HPDE6-E6E7 (cell line): ENCODE measurements around the gene EZH2.

Source experiments
- DNase-seq: peaks from one replicate; pipeline ENCODE4 v3.0.0; 2011; ENCODE audit warnings: missing footprints; ENCODE audit errors: extremely low spot score

EZH2 gene

DNA sequence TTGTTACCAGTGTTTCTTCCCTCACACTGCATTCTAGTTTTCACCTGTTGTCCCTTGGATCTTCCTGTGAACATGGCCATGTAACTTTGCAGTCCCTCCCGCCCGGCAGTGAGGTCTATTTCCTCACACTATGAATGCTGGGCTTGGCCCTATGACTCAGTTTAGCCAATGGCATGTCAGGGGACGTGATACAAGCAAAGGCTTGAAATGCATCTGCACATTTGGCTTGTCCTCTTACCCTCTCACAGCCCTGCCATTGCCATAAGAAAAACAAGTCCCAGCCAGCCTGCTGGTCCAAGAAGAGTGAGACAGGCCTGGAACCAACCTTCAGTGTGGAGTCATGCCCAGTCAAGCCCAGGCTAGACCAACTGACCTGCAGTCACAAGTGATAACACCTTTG, 17.1 kb upstream of the EZH2 start:
- DNase-seq, result peak; percentile 43

- DNase-seq, result no peak
Observed at GRCh38 chr7:148898845-148899484, 14.9 kb upstream of the EZH2 start.

DNA sequence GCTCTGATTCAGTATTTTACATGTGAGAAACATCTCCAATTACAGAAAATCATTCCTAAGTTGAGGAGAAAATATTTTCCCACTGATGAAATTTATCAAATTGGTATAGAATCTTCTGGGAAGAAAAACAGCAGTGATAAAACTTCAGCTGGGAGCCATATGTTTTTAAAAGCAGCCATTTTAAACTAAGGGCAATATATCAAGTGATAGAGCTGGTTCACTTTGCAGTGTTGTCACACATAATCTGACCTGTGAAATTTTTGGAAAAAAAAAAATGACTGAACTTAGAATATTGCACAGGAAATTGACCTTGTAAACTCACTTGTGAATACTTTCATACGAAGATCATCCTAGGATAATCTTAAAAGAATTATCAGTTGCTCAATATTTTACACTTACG, 10.5 kb upstream of the EZH2 start:
- DNase-seq, result no peak

- no peak for DNase-seq
Observed at GRCh38 chr7:148893071-148893470, 9.0 kb upstream of the EZH2 start.

GRCh38 chr7:148888300-148888699, 4.2 kb upstream of the EZH2 start:
- DNase-seq, result no peak

DNA sequence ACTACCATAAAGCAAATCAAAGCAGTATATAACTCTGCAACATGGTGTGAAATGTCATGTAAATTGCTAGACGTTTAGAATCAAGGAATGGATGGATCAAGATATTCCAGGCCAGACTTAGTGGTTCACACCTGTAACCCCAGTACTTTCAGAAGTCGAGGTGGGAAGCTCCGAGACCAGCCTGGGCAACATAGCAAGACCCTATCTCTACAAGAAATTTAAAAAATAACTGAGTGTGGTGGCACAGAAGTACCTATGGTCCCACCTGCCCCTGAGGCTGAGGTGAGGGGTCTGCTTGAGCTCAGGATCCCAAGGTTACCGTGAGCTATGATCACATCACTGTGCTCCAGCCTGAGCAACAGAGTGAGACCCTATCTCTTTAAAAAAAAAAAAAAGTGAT, 2.8 kb upstream of the EZH2 start:
- no peak for DNase-seq

DNA sequence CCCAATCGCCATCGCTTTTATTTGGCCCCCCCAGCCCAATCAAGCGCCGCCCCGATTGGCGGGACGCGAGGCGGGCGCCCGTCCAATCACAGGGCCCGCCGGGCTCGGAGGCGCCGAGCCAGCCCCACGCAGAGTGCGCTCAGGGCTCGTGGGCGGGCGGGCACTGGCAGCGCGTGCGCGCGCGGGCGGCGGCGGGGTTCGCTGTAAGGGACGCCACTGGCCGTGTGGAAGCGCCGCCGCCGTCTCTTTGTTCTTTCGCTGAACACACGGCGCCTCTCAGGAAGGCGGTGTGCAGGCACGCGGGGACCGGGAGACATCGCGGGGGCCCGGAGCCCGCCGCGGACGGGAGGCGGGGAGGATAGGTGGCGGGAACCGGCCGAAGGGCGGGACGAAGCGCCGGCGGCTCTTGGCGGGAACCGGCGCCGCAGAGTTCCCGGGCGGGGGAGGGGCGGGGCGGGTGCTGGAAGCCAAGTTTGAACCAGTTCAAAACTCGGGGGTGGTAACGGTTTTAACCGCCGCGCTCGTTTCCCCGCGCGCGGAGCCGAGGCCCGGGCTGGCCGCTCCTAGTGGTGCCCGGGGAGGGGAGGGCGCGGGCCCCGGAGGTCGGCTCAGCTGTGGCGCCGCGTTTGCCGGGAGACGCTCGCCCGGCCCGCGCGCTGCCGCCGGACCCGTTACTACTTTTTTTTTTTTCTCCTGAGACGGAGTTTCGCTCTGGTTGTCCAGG, 370 bp upstream of the EZH2 start:
- DNase-seq, result peak; percentile 95

DNA sequence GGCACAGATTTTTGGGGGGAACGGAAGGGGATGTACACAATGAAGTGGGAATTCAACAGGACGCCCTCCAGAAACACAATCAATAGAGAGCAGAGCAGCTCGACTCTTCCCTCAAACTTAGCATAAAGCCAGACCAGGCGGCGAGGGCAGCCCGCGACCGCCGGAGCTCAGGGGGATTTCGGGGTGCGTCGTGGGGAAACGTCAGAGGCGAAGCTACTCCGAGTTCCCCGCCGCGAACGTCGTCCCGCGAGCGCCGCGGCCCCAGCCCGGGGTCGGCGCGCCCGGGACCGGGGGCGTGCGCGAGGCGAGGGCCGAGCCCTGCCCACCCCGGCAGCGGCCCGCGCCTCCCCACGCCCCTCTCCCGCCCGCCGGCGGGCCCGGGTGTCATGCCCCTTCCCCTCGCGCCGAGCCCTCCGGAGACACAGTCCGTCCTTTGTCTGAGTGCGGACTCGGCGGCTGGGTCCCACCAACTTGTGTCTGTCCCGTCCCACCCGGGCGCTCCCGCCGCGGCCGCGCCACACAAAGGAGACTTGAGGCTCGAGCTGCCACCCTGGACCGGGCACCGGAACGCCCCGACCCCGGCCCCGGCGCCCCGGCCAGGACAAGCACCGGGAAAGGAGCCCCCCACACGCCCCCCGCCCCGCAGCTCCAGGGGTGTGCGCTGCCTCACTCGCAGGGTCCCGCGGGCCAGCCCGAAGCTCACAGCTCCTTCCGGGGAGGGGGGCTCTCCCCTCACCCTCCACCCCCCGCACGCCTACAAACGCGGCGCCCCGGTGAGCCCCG, 634 bp downstream of the EZH2 start:
- no peak for DNase-seq

GRCh38 chr7:148882841-148883265, 1.2 kb downstream of the EZH2 start:
- no peak for DNase-seq

DNA sequence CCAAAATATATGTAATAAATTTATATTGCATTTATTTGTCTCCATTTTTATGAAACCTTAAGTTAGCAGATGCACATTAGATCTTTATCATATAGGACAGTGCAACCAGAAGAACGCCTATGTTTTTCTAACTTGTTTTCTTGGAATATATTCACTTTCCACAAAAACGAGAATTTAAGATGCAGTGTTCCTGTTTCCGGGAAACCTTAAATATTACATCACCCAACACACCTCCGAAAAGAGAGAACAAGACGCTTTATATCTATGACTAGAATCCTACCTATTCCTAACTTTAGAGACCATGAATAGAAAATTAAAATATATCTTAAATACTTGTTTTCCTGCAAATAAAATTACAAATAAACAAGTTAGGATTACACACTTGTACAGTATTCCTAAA, 1.9 kb downstream of the EZH2 start:
- no peak for DNase-seq

DNA sequence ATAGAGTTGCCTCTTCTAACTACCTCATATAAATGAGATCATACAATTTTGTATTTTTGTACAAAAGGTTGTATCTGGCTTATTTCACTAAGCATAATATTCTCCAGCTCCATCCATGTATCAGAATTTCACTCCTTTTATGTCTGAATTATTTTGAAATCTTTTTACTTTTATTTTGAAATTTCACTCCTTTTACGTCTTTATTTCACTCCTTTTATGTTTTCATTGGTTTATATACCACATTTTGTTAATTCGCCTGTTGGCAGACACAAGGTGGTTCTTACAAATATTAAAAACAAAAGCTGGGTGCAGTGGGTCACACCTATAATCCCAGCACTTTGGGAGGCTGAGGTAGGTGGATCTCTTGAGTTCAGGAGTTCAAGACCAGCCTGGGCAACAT, 5.8 kb downstream of the EZH2 start:
- DNase-seq, result no peak

GRCh38 chr7:148877517-148877916, 6.6 kb downstream of the EZH2 start:
- DNase-seq, result no peak

GRCh38 chr7:148872188-148872587, 11.9 kb downstream of the EZH2 start:
- no peak for DNase-seq

GRCh38 chr7:148871551-148871950, 12.5 kb downstream of the EZH2 start:
- no peak for DNase-seq

- DNase-seq, result no peak
Observed at GRCh38 chr7:148871030-148871429, 13.1 kb downstream of the EZH2 start.

DNA sequence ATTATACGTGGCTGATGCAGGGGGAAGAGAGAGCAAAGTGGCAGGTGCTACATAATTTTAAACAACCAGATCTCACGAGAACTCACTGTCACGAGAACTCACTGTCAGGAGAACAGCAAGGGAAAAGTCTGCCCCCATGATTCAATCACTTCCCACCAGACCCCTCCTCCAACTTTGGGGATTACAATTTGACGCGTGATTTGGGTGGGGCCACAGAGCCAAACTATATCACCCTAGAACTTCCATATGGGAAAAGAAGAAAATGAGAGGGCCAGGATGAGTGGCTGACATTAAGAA, 15.8 kb downstream of the EZH2 start:
- no peak for DNase-seq

- no peak for DNase-seq
Observed at GRCh38 chr7:148867596-148868377, 16.3 kb downstream of the EZH2 start.

GRCh38 chr7:148866362-148866761, 17.7 kb downstream of the EZH2 start:
- no peak for DNase-seq

DNA sequence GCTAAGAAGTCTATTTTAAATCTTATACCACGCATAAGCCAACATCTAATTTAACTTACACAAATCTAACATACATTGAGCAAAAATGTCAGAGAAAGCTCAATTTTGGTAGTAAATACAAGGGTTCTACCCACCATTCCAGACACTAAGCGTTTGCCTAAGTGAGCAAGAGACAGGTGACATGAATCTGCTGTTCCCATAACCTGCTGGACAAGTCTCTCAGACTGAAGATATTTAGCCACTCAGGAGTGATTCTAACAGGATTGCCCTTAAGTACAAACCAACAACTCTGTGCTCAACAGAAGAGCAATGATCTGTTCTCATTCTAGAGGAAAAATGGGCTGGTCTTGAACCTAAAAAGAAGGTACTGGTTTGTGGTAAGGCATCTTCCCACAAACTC, 18.8 kb downstream of the EZH2 start:
- DNase-seq, result no peak

GRCh38 chr7:148863324-148863723, 20.8 kb downstream of the EZH2 start:
- no peak for DNase-seq

- no peak for DNase-seq
Observed at GRCh38 chr7:148862481-148862880, 21.6 kb downstream of the EZH2 start.

DNA sequence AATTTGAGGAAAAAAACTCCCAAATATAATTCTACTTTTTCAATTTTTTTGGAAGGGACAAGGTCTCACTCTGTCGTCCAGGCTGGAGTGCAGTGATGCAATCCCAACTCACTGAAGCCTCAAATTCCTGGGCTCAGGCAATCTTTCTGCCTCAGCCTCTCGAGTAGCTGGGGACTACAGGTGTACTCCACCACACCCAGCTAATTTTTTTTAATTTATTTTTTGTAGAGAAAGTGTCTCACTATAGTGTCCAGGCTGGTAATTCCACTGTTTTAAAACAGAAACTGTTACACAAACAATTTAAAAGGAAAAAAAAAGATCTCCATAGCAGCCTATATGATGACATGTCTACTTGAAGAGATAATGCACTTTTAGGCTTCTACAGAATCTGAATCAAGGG, 25.6 kb downstream of the EZH2 start:
- DNase-seq, result no peak
